ENCODE measurements around the gene TLX3. TPM values are rescaled to one million over a fixed set of nuclear protein-coding genes. Genes with fewer than 3 reads are reported as not detected.
"Not testable (repeated sequence)": the region's sequence is repeated elsewhere in the genome, so short reads cannot be mapped to it uniquely, and the experiment has no call there.

TLX3 gene
- total and polyA plus RNA-seq, 2 experiments from 2014 or later, result 0.22 TPM; not detected in 1

DNA sequence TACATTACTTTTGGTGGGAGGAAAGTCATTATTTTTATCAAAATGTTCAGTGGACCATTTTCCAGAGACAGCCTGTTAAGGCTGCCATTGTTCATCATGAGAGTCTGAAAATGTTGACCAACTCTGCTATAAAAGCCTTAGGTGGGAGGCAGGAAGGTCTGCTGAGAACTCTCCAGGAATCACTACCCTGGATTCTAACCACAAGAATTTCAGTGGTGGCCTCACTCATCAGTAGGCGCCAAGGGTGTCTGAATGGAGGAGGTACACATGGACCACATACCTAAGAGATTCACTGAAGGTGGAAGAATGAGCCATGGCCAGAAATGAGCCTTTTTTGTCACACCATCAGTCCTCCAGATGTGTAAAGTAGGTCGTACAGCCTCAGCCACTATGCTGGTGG is 21.0 kb upstream of the TLX3 start:
- no peaks in the 10 kb centered on the region for H3K9me2 ChIP-seq (replicated peaks; ENCODE audit: insufficient read depth)
- no peak overlapping the region for H3K4me2 ChIP-seq
- H3K9me3 ChIP-seq (ENCODE audit: low read depth), result no peaks in the 10 kb centered on the region
- no peaks in the 10 kb centered on the region for H4K20me1 ChIP-seq (ENCODE audit: insufficient read depth, poor library complexity, severe bottlenecking)
- no peaks in the 10 kb centered on the region for H3K79me2 ChIP-seq
- 91% methylated on average over 2 of the region's 2 CpGs for WGBS (ENCODE audit: low lambda C conversion rate, missing lambda C conversion rate)
- H3K4me1 ChIP-seq (ENCODE audit: insufficient read depth), result no peaks in the 10 kb centered on the region
- no peaks in the 10 kb centered on the region for H3K36me3 ChIP-seq (replicated peaks; ENCODE audit: insufficient read depth, low read depth)
- H3K27me3 ChIP-seq, result no peaks in the 10 kb centered on the region
- no peak overlapping the region for H3K27ac ChIP-seq
- DNase-seq (ENCODE audit: low spot score), result no peak
- no peak overlapping the region for H2AFZ ChIP-seq
- H3K4me3 ChIP-seq, result no peak overlapping the region
- TF ChIP-seq, protein P1, sequence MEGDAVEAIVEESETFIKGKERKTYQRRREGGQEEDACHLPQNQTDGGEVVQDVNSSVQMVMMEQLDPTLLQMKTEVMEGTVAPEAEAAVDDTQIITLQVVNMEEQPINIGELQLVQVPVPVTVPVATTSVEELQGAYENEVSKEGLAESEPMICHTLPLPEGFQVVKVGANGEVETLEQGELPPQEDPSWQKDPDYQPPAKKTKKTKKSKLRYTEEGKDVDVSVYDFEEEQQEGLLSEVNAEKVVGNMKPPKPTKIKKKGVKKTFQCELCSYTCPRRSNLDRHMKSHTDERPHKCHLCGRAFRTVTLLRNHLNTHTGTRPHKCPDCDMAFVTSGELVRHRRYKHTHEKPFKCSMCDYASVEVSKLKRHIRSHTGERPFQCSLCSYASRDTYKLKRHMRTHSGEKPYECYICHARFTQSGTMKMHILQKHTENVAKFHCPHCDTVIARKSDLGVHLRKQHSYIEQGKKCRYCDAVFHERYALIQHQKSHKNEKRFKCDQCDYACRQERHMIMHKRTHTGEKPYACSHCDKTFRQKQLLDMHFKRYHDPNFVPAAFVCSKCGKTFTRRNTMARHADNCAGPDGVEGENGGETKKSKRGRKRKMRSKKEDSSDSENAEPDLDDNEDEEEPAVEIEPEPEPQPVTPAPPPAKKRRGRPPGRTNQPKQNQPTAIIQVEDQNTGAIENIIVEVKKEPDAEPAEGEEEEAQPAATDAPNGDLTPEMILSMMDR (IDR thresholded peaks at IDR 0.05; ENCODE audit: poor library complexity), result no peak
- TF ChIP-seq EZH2 (IDR thresholded peaks at IDR 0.05; ENCODE audit: borderline replicate concordance), result no peak
- no peak for TF ChIP-seq EZH2phosphoT487 (IDR thresholded peaks at IDR 0.05; ENCODE audit: low read depth, severe bottlenecking, unreplicated experiment)

DNA sequence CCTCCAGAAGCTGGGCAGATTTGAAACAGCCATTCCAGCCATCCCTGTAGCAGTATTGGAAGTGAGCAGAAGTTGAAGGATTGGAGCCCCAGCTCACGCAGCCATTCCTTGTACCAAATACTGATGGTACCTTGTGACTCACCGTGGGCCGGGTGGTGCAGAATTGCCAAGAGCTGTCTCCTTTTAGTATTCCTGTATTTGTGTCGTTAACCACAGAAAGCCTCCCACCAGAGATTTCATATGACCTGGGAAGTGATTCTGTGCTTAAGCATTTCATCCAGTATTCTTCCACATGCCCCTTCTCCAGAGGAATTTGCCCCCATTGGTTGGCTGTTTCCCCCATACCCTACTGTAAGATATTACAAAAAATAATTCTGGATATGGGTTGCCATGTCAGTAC is 17.7 kb upstream of the TLX3 start:
- H3K9me2 ChIP-seq (replicated peaks; ENCODE audit: insufficient read depth), result no peaks in the 10 kb centered on the region
- TF ChIP-seq EZH2 (IDR thresholded peaks at IDR 0.05; ENCODE audit: borderline replicate concordance), result no peak
- WGBS (ENCODE audit: low lambda C conversion rate, missing lambda C conversion rate), result 94% methylated on average over 4 of the region's 4 CpGs

DNA sequence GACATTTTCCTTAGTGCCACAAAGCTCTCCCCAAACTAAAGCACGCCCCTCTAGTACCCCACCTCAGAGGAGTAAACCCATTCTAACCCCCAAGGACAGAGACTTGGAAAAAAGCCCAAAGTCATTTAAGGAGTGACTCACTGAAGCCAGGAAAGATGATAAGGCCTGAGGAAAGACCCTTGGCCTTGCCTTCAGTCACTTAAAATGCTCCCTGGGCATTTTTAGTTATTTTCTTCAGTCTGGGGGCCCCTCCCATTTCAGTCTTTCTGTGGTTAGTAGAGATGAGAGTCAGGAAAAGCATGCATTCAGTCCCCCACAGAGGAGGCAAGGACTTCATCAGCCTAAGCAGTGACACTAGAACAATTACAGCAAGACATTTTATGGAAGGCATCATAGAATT is 13.7 kb upstream of the TLX3 start:
- no peak overlapping the region for H2AFZ ChIP-seq
- no peak overlapping the region for H3K4me3 ChIP-seq
- H3K27me3 ChIP-seq, result no peaks in the 10 kb centered on the region
- no peak for DNase-seq (ENCODE audit: low spot score)
- no peaks in the 10 kb centered on the region for H4K20me1 ChIP-seq (ENCODE audit: insufficient read depth, poor library complexity, severe bottlenecking)
- H3K9me2 ChIP-seq (replicated peaks; ENCODE audit: insufficient read depth), result no peaks in the 10 kb centered on the region
- peaks cover 5% of the 10 kb centered on the region for H3K4me1 ChIP-seq (ENCODE audit: insufficient read depth)
- 44% methylated on average over 1 of the region's 1 CpG for WGBS (ENCODE audit: low lambda C conversion rate, missing lambda C conversion rate)
- no peak overlapping the region for H3K27ac ChIP-seq
- no peak overlapping the region for H3K4me2 ChIP-seq
- no peaks in the 10 kb centered on the region for H3K36me3 ChIP-seq (replicated peaks; ENCODE audit: insufficient read depth, low read depth)
- H3K9me3 ChIP-seq (ENCODE audit: low read depth), result no peaks in the 10 kb centered on the region
- H3K79me2 ChIP-seq, result no peaks in the 10 kb centered on the region
- no peak for TF ChIP-seq EZH2 (IDR thresholded peaks at IDR 0.05; ENCODE audit: borderline replicate concordance)
- TF ChIP-seq EZH2phosphoT487 (IDR thresholded peaks at IDR 0.05; ENCODE audit: low read depth, severe bottlenecking, unreplicated experiment), result no peak
- TF ChIP-seq, protein P1 (IDR thresholded peaks at IDR 0.05; ENCODE audit: poor library complexity), result no peak

More for the DNA sequence above, 17.7 kb upstream of the TLX3 start:
- no peak for DNase-seq (ENCODE audit: low spot score)
- Histone ChIP-seq H4K20me1 (ENCODE audit: insufficient read depth, poor library complexity, severe bottlenecking) (no peaks in the 10 kb centered on the region), H3K79me2 (no peaks in the 10 kb centered on the region), H3K36me3 (replicated peaks; ENCODE audit: insufficient read depth, low read depth) (no peaks in the 10 kb centered on the region), H3K4me3 (no peak overlapping the region), H3K4me1 (ENCODE audit: insufficient read depth) (peaks cover 5% of the 10 kb centered on the region), H3K4me2 (no peak overlapping the region), H3K27me3 (no peaks in the 10 kb centered on the region), H3K27ac (no peak overlapping the region), H2AFZ (no peak overlapping the region), H3K9me3 (ENCODE audit: low read depth) (no peaks in the 10 kb centered on the region)

DNA sequence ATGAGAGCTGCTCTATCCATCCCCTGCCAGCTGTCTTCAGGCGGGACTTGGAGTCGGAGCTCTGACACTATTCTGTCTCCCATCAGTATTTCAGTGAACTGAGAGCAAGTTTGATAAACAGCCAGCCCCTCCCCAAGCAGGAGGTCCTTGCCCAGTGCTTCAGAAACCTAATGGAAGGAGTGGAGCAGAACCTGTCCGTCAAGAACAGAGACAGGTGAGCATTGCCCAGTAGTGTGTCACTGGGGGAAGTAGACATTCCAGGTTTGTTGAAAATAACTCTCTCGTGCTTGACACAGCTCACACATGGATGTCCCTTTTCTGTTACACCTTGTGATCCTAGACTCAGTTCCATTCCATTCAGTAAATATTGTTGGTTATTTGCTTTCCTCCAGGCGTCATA is 13.2 kb upstream of the TLX3 start:
- DNase-seq (ENCODE audit: low spot score), result no peak
- H2AFZ ChIP-seq, result no peak overlapping the region
- H3K4me3 ChIP-seq, result no peak overlapping the region
- no peak overlapping the region for H3K27ac ChIP-seq
- peaks cover 5% of the 10 kb centered on the region for H3K4me1 ChIP-seq (ENCODE audit: insufficient read depth)
- no peaks in the 10 kb centered on the region for H3K79me2 ChIP-seq
- H3K9me2 ChIP-seq (replicated peaks; ENCODE audit: insufficient read depth), result no peaks in the 10 kb centered on the region
- H3K9me3 ChIP-seq (ENCODE audit: low read depth), result no peaks in the 10 kb centered on the region
- H4K20me1 ChIP-seq (ENCODE audit: insufficient read depth, poor library complexity, severe bottlenecking), result no peaks in the 10 kb centered on the region
- no peaks in the 10 kb centered on the region for H3K36me3 ChIP-seq (replicated peaks; ENCODE audit: insufficient read depth, low read depth)
- WGBS (ENCODE audit: low lambda C conversion rate, missing lambda C conversion rate), result 81% methylated on average over 5 of the region's 5 CpGs
- no peaks in the 10 kb centered on the region for H3K27me3 ChIP-seq
- no peak overlapping the region for H3K4me2 ChIP-seq
- TF ChIP-seq, protein P1 (IDR thresholded peaks at IDR 0.05; ENCODE audit: poor library complexity), result no peak
- no peak for TF ChIP-seq EZH2phosphoT487 (IDR thresholded peaks at IDR 0.05; ENCODE audit: low read depth, severe bottlenecking, unreplicated experiment)
- no peak for TF ChIP-seq EZH2 (IDR thresholded peaks at IDR 0.05; ENCODE audit: borderline replicate concordance)

DNA sequence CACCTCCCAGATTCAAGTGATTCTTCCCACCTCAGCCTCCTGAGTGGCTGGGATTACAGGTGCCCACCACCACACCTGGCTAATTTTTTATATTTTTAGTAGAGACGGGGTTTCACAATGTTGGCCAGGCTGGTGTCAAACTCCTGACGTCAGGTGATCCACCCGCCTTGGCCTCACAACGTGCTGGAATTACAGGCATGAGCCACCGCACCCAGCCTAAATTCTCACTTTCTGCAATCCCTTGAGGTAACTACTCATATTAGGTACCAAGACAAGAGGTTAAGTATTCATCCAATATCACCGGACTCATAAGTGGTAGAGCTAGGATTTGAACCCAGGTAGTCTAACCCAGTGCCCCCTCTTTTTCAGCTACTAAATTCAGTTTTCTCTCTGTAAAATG is 11.1 kb upstream of the TLX3 start:
- H3K4me2 ChIP-seq; H3K9me2 ChIP-seq (replicated peaks; ENCODE audit: insufficient read depth); H3K4me3 ChIP-seq; H3K27ac ChIP-seq; DNase-seq (ENCODE audit: low spot score); H2AFZ ChIP-seq; H3K79me2 ChIP-seq; H3K36me3 ChIP-seq (replicated peaks; ENCODE audit: insufficient read depth, low read depth); H4K20me1 ChIP-seq (ENCODE audit: insufficient read depth, poor library complexity, severe bottlenecking); H3K9me3 ChIP-seq (ENCODE audit: low read depth); H3K27me3 ChIP-seq; H3K4me1 ChIP-seq (ENCODE audit: insufficient read depth): not testable (repeated sequence)
- WGBS (ENCODE audit: low lambda C conversion rate, missing lambda C conversion rate), result 95% methylated on average over 6 of the region's 6 CpGs
